Measurements from ENCODE around the gene B4GALNT1.

Gene B4GALNT1

DNA sequence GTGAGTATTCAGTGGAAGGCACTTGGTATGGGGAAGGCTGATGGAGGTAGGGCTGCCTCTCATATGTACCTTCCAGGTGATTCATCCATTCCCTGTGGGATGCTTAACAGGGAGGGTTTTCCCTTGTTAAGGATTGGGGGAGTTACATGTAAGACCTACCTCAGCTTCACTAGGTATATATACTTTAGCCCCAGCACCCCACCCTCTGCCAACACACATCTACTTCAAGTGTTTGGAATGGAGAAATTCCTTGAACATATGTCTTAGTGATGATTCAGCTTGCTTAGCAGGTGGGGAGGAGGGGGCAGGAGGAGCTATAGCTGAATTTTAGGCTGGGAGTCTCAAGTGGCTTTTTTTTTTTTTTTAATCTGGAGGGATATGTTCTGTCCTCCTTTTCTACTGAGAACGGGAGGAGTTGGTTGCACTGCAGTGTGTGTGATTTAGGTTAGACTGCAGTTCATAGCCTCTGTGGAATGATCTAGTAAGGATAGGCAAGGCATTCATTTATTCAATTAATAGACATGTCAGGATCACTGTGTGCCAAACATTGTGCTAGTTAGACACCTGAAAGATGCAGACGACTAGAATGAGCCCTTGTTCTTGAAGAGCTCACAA is 40.3 kb downstream of the B4GALNT1 start:
- Histone ChIP-seq H3K23ac (ENCODE audit: low read depth, low read length, poor library complexity) (no peak overlapping the region), H2AK5ac (ENCODE audit: low read depth, low read length) (no peak overlapping the region), H4K8ac (ENCODE audit: low read depth, low read length) (no peak overlapping the region), H3K4ac (ENCODE audit: low read length) (no peak overlapping the region), H3K27ac (replicated peaks; ENCODE audit: low read length) (no peak overlapping the region), H2AFZ (ENCODE audit: low read length) (no peak overlapping the region), H3K4me3 (ENCODE audit: low read length in 2 of 2) (no peak overlapping the region), H2BK120ac (ENCODE audit: low read depth, low read length) (no peak overlapping the region), H3K9me3 (replicated peaks in 1 of 2; ENCODE audit: control insufficient read depth in 2 of 2, insufficient read depth in 1 of 2, low read depth in 1 of 2, low read length in 2 of 2) (no peaks in the 10 kb centered on the region), H3K27me3 (ENCODE audit: control insufficient read depth in 3 of 3, insufficient read depth in 3 of 3, low read depth in 1 of 3, low read length in 3 of 3) (no peaks in the 10 kb centered on the region), H3K4me1 (ENCODE audit: control insufficient read depth in 2 of 2, insufficient read depth in 1 of 2, low read depth in 1 of 2, low read length in 2 of 2) (peaks cover 5 to 6% of the 10 kb centered on the region in 2 donors), H2BK12ac (ENCODE audit: low read length) (no peak overlapping the region), H2BK15ac (ENCODE audit: low read length) (no peak overlapping the region), H4K91ac (ENCODE audit: low read depth, low read length, poor library complexity) (no peak overlapping the region), H3K79me1 (ENCODE audit: low read depth, low read length) (no peaks in the 10 kb centered on the region), H3K18ac (ENCODE audit: low read length) (no peak overlapping the region), H3K9ac (ENCODE audit: low read depth, low read length, poor library complexity) (no peak overlapping the region), H3K36me3 (replicated peaks in 1 of 2; ENCODE audit: control insufficient read depth in 2 of 2, insufficient read depth in 2 of 2, low read length in 2 of 2) (peaks cover 2 to 24% of the 10 kb centered on the region in 2 donors), H3K4me2 (ENCODE audit: insufficient read depth, low read length, poor library complexity, severe bottlenecking) (no peak overlapping the region), H2BK5ac (ENCODE audit: low read length) (no peak overlapping the region), H3K14ac (ENCODE audit: low read length) (no peak overlapping the region)
- no CpG with 5 or more reads among the region's 2 CpGs for WGBS, 2 donors (ENCODE audit: extremely low coverage in 2 of 2, insufficient read length in 2 of 2, insufficient replicate concordance in 1 of 2)
- DNase-seq (ENCODE audit: low spot score), result no peak

DNA sequence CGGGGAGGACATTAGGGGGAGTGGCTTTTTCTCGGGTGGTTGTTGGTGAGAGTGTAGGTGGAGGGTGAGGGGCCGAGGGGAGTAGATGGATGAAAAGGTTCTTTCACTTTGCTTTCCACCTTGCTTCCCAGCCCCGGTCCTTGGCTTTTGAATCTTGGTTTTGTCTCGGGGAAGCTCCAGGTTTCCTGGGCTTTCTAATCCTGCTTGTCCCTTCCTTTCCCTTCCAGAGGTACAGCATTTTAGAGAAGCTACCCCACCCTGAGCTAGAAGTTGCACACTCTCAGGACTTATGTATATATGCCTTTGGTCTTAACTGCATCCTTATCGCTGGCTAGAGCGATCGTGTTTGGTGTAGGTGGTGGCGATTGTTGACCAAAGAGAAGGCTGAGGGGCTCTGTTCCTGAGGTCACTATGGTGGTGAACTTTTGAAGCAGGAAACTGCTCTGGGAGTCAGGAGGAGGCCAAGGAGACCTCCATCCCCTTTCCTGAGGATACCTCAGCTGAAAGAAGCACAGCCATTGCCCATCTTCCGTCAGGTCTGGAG is 41.1 kb downstream of the B4GALNT1 start:
- no peak overlapping the region for H3K9ac ChIP-seq (ENCODE audit: low read depth, low read length, poor library complexity)
- no peak overlapping the region for H2AK5ac ChIP-seq (ENCODE audit: low read depth, low read length)
- no peak overlapping the region for H2BK120ac ChIP-seq (ENCODE audit: low read depth, low read length)
- no peaks in the 10 kb centered on the region for H3K79me1 ChIP-seq (ENCODE audit: low read depth, low read length)
- DNase-seq (ENCODE audit: low spot score), result no peak
- H3K4me2 ChIP-seq (ENCODE audit: insufficient read depth, low read length, poor library complexity, severe bottlenecking), result peak overlapping the region; percentile 85
- H3K36me3 ChIP-seq (replicated peaks in 1 of 2; ENCODE audit: control insufficient read depth in 2 of 2, insufficient read depth in 2 of 2, low read length in 2 of 2), result peaks cover 2 to 17% of the 10 kb centered on the region in 2 donors
- H2BK5ac ChIP-seq (ENCODE audit: low read length), result no peak overlapping the region
- H3K18ac ChIP-seq (ENCODE audit: low read length), result no peak overlapping the region
- H4K8ac ChIP-seq (ENCODE audit: low read depth, low read length), result no peak overlapping the region
- H3K27ac ChIP-seq (replicated peaks; ENCODE audit: low read length), result no peak overlapping the region
- no peak overlapping the region for H2BK15ac ChIP-seq (ENCODE audit: low read length)
- H2AFZ ChIP-seq (ENCODE audit: low read length), result peak overlapping the region; percentile 97
- peak overlapping the region; percentile 77 to 93 for H3K4me3 ChIP-seq (ENCODE audit: low read length in 2 of 2)
- no peaks in the 10 kb centered on the region for H3K27me3 ChIP-seq (ENCODE audit: control insufficient read depth in 3 of 3, insufficient read depth in 3 of 3, low read depth in 1 of 3, low read length in 3 of 3)
- H4K91ac ChIP-seq (ENCODE audit: low read depth, low read length, poor library complexity), result no peak overlapping the region
- no peak overlapping the region for H3K14ac ChIP-seq (ENCODE audit: low read length)
- H3K4ac ChIP-seq (ENCODE audit: low read length), result no peak overlapping the region
- H2BK12ac ChIP-seq (ENCODE audit: low read length), result no peak overlapping the region
- H3K23ac ChIP-seq (ENCODE audit: low read depth, low read length, poor library complexity), result no peak overlapping the region
- no peaks in the 10 kb centered on the region for H3K9me3 ChIP-seq (replicated peaks in 1 of 2; ENCODE audit: control insufficient read depth in 2 of 2, insufficient read depth in 1 of 2, low read depth in 1 of 2, low read length in 2 of 2)
- WGBS, 2 donors (ENCODE audit: extremely low coverage in 2 of 2, insufficient read length in 2 of 2, insufficient replicate concordance in 1 of 2), result no CpG with 5 or more reads among the region's 10 CpGs
- peaks cover 5 to 6% of the 10 kb centered on the region in 2 donors for H3K4me1 ChIP-seq (ENCODE audit: control insufficient read depth in 2 of 2, insufficient read depth in 1 of 2, low read depth in 1 of 2, low read length in 2 of 2)

DNA sequence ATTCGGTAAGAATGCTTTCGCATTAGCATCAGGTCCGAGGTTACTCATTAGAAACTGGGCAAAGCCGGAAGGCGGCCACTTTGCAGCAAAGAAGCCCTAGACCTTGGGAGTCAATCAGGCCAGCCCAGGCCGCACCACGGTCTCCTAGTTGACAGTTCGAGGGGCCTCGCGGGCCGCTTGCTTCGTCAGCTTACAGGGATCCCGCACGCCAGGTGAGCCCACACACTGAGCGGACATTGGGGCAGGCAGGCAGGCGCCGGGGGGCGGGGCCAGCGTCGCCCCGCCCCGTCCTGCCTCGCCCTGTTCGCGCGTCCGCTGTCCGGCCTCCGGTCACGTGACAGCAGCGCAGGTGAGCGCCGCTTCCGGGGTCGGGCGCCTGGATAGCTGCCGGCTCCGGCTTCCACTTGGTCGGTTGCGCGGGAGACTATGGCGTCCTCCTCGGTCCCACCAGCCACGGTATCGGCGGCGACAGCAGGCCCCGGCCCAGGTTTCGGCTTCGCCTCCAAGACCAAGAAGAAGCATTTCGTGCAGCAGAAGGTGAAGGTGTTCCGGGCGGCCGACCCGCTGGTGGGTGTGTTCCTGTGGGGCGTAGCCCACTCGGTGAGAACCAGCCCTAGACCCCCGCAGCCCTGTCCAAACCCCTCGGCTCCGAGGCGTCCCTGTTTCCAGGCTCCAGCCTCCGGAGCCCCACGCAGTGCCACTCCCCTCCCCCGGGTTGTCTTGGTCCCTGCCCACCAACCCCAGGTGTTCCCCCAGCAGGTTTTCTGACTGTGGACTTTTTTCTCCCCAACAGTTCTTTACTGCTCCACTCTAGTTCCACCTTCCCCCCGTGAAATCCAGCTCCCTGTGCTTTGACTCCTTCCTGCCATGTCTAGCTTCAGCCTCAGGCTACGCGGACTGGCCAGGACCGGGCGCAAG is 41.9 kb downstream of the B4GALNT1 start, which contains the start of gene PIP4K2C:
Gene PIP4K2C (plus strand): TSS at position 329 of the 918 bp plus-strand sequence. CDS start 98 bp downstream, at position 427.
- Histone ChIP-seq H3K79me1 (ENCODE audit: low read depth, low read length) (no peaks in the 10 kb centered on the region), H3K14ac (ENCODE audit: low read length) (no peak within 1 kb of the TSS), H3K36me3 (replicated peaks in 1 of 2; ENCODE audit: control insufficient read depth in 2 of 2, insufficient read depth in 2 of 2, low read length in 2 of 2) (peaks cover 2 to 12% of the 10 kb centered on the region in 2 donors), H2BK5ac (ENCODE audit: low read length) (no peak within 1 kb of the TSS), H3K27ac (replicated peaks; ENCODE audit: low read length) (no peak within 1 kb of the TSS), H2BK12ac (ENCODE audit: low read length) (no peak within 1 kb of the TSS), H3K9me3 (replicated peaks in 1 of 2; ENCODE audit: control insufficient read depth in 2 of 2, insufficient read depth in 1 of 2, low read depth in 1 of 2, low read length in 2 of 2) (no peaks in the 10 kb centered on the region), H3K9ac (ENCODE audit: low read depth, low read length, poor library complexity) (peak within 1 kb of the TSS; percentile 53), H2AK5ac (ENCODE audit: low read depth, low read length) (no peak within 1 kb of the TSS), H3K4ac (ENCODE audit: low read length) (no peak within 1 kb of the TSS), H2BK120ac (ENCODE audit: low read depth, low read length) (no peak within 1 kb of the TSS), H3K27me3 (ENCODE audit: control insufficient read depth in 3 of 3, insufficient read depth in 3 of 3, low read depth in 1 of 3, low read length in 3 of 3) (no peaks in the 10 kb centered on the region), H3K18ac (ENCODE audit: low read length) (peak within 1 kb of the TSS; percentile 55), H4K91ac (ENCODE audit: low read depth, low read length, poor library complexity) (no peak within 1 kb of the TSS), H2AFZ (ENCODE audit: low read length) (peak within 1 kb of the TSS; percentile 97), H3K23ac (ENCODE audit: low read depth, low read length, poor library complexity) (peak within 1 kb of the TSS; percentile 83), H3K4me3 (ENCODE audit: low read length in 2 of 2) (peak within 1 kb of the TSS; percentile 77 to 93), H3K4me1 (ENCODE audit: control insufficient read depth in 2 of 2, insufficient read depth in 1 of 2, low read depth in 1 of 2, low read length in 2 of 2) (peaks cover 5 to 6% of the 10 kb centered on the region in 2 donors), H4K8ac (ENCODE audit: low read depth, low read length) (no peak within 1 kb of the TSS), H2BK15ac (ENCODE audit: low read length) (no peak within 1 kb of the TSS), H3K4me2 (ENCODE audit: insufficient read depth, low read length, poor library complexity, severe bottlenecking) (peak within 1 kb of the TSS; percentile 85)
- no CpG with 5 or more reads among the region's 69 CpGs for WGBS, 2 donors (ENCODE audit: extremely low coverage in 2 of 2, insufficient read length in 2 of 2, insufficient replicate concordance in 1 of 2)
- peak; percentile 63 for DNase-seq (ENCODE audit: low spot score)

DNA sequence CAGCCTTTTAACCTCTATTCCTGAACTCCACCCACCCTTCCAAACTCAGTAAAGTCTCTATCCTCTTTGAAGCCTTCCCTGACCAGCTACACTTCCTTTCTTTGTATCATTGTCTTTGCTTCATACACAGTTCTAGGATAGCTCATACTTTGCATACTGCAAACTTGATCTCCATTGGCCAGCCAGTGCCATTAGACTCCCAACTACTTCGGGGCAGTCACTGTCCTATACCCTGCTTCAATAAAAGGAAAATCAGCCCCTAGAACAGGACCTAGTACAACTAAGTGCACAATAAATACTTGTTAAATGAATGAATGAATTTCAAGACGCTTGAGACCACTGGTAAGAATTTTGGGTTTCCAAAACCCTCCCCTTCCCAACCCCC is 42.5 kb downstream of the B4GALNT1 start:
- Histone ChIP-seq H3K27ac (replicated peaks; ENCODE audit: low read length) (no peak overlapping the region), H3K14ac (ENCODE audit: low read length) (no peak overlapping the region), H3K27me3 (ENCODE audit: control insufficient read depth in 3 of 3, insufficient read depth in 3 of 3, low read depth in 1 of 3, low read length in 3 of 3) (no peaks in the 10 kb centered on the region), H3K23ac (ENCODE audit: low read depth, low read length, poor library complexity) (no peak overlapping the region), H2BK15ac (ENCODE audit: low read length) (no peak overlapping the region), H3K4me1 (ENCODE audit: control insufficient read depth in 2 of 2, insufficient read depth in 1 of 2, low read depth in 1 of 2, low read length in 2 of 2) (peaks cover 5 to 6% of the 10 kb centered on the region in 2 donors), H2BK12ac (ENCODE audit: low read length) (no peak overlapping the region), H4K91ac (ENCODE audit: low read depth, low read length, poor library complexity) (no peak overlapping the region), H3K4me2 (ENCODE audit: insufficient read depth, low read length, poor library complexity, severe bottlenecking) (peak overlapping the region; percentile 85), H3K4ac (ENCODE audit: low read length) (no peak overlapping the region), H2AFZ (ENCODE audit: low read length) (peak overlapping the region; percentile 97), H3K36me3 (replicated peaks in 1 of 2; ENCODE audit: control insufficient read depth in 2 of 2, insufficient read depth in 2 of 2, low read length in 2 of 2) (peaks cover 0 to 6% of the 10 kb centered on the region in 2 donors), H3K79me1 (ENCODE audit: low read depth, low read length) (no peaks in the 10 kb centered on the region), H3K9me3 (replicated peaks in 1 of 2; ENCODE audit: control insufficient read depth in 2 of 2, insufficient read depth in 1 of 2, low read depth in 1 of 2, low read length in 2 of 2) (no peaks in the 10 kb centered on the region), H3K4me3 (ENCODE audit: low read length in 2 of 2) (peak overlapping the region; percentile 77 to 93), H3K18ac (ENCODE audit: low read length) (no peak overlapping the region), H2BK120ac (ENCODE audit: low read depth, low read length) (no peak overlapping the region), H3K9ac (ENCODE audit: low read depth, low read length, poor library complexity) (no peak overlapping the region), H4K8ac (ENCODE audit: low read depth, low read length) (no peak overlapping the region), H2AK5ac (ENCODE audit: low read depth, low read length) (no peak overlapping the region), H2BK5ac (ENCODE audit: low read length) (no peak overlapping the region)
- no peak for DNase-seq (ENCODE audit: low spot score)
- WGBS, 2 donors (ENCODE audit: extremely low coverage in 2 of 2, insufficient read length in 2 of 2, insufficient replicate concordance in 1 of 2), result no CpG with 5 or more reads among the region's 2 CpGs

Measured in neuronal stem cell (in vitro differentiated cells).